Stomach (tissue), 4 donors: Measurements from ENCODE around the gene LAMB3.

Experiments used
- CTCF ChIP-seq, 7 experiments: fragments of 450-650 bp in 4 of 7; fragments of 200-600 bp in 3 of 7; sonication (generic) in 3 of 7; IDR thresholded peaks; one replicate each; pipeline ENCODE4 v1.5.1; 2016 to 2019; ENCODE audit warnings: antibody characterized with exemption in 7 of 7, control low read depth in 2 of 7, mild to moderate bottlenecking in 1 of 7
- EP300 ChIP-seq: sonication (generic); formaldehyde crosslinking; IDR thresholded peaks from one replicate; pipeline ENCODE4 v1.6.1; 2017; ENCODE audit warnings: antibody characterized with exemption
- POLR2A ChIP-seq, 4 donors: fragments of 450-650 bp; IDR thresholded peaks; one replicate each; pipeline ENCODE4 v1.6.1; 2016; ENCODE audit warnings: antibody characterized with exemption in 4 of 4, control low read depth in 2 of 4, mild to moderate bottlenecking in 1 of 4, moderate library complexity in 1 of 4
- POLR2AphosphoS5 ChIP-seq, 3 donors: sonication (generic); formaldehyde crosslinking; IDR thresholded peaks; one replicate each; pipeline ENCODE4 v1.6.1; 2016; ENCODE audit warnings: antibody characterized with exemption in 3 of 3

GRCh38 chr1:209697126-209697525 lies 44.9 kb upstream of the LAMB3 start:
- TF ChIP-seq POLR2A (IDR thresholded peaks at IDR 0.05) (no peak), CTCF (IDR thresholded peaks at IDR 0.05) (no peak), POLR2AphosphoS5 (IDR thresholded peaks at IDR 0.05) (peak in 1 of 3 donors; percentile 35), EP300 (no peak)
